Transverse colon (tissue), 4 donors: ENCODE data around the gene GRK6. TPM values are rescaled to one million over a fixed set of nuclear protein-coding genes. Genes with fewer than 3 reads are reported as not detected.

ENCODE experiments used
- DNase-seq: peaks from one replicate; pipeline ENCODE4 v3.0.0-alpha.2; 2019
- H3K27ac ChIP-seq, 4 donors: fragments of 200-600 bp; sonication (generic); 2 replicates each; pipeline ENCODE4 v1.5.1; 2016 to 2018; ENCODE audit warnings: inconsistent platforms in 4 of 4
- H3K27me3 ChIP-seq: fragments of 200-600 bp; sonication (generic); 2 replicates; pipeline ENCODE4 v1.5.1; 2017; ENCODE audit warnings: inconsistent platforms
- H3K36me3 ChIP-seq, 4 donors: fragments of 200-600 bp; sonication (generic); 2 replicates each; pipeline ENCODE4 v1.5.1; 2017 to 2019; ENCODE audit warnings: inconsistent platforms in 4 of 4
- H3K4me1 ChIP-seq, 4 donors: fragments of 200-600 bp; sonication (generic); 2 replicates each; pipeline ENCODE4 v1.5.1; 2017 to 2020; ENCODE audit warnings: inconsistent platforms in 4 of 4
- H3K4me3 ChIP-seq, 4 donors: fragments of 200-600 bp; sonication (generic); 1 replicate in 1 of 4; 2 replicates in 3 of 4; pipeline versions ENCODE4 v1.5.1 to v1.6.1; 2017 to 2019; ENCODE audit warnings: inconsistent platforms in 4 of 4
- H3K9me3 ChIP-seq, 2 donors: fragments of 200-600 bp; sonication (generic); 2 replicates each; pipeline ENCODE4 v1.5.1; 2017 to 2019; ENCODE audit warnings: inconsistent platforms in 2 of 2
- EP300 ChIP-seq: sonication (generic); formaldehyde crosslinking; IDR thresholded peaks from one replicate; pipeline ENCODE4 v1.6.1; 2017; ENCODE audit warnings: antibody characterized with exemption, low read depth
- POLR2A ChIP-seq: fragments of 450-650 bp; IDR thresholded peaks from one replicate; pipeline ENCODE4 v1.6.1; 2016; ENCODE audit warnings: antibody characterized with exemption, mild to moderate bottlenecking, moderate library complexity
- POLR2AphosphoS5 ChIP-seq, 3 donors: sonication (generic); formaldehyde crosslinking; IDR thresholded peaks; one replicate each; pipeline ENCODE4 v1.6.1; 2016; ENCODE audit warnings: antibody characterized with exemption in 3 of 3
- WGBS, 2 donors: methylation state at CpG; one replicate each; pipeline ENCODE4 v1.1.5; 2018; ENCODE audit warnings: low coverage in 1 of 2; 5-methylcytosine and 5-hydroxymethylcytosine counted together
- in situ Hi-C, 4 donors: fragments of 200-750 bp; cut with MboI; loops; one replicate each; pipeline versions ENCODE4 v1.15.0 to v1.15.1; 2017; ENCODE audit warnings: low sequenced_read_pairs in 3 of 4, low pct_ligation_motif_present in 1 of 4, low pct_unique_long_range_greater_than_20kb in 1 of 4
- intact Hi-C: fragments of 100-400 bp; cut with DNase I; formaldehyde crosslinking; loops from one replicate; pipeline ENCODE4 v1.15.1; 2023; ENCODE audit warnings: low total_unique reads
- total RNA-seq, 4 donors: library from RNA; depleted of rRNA; stranded (reverse); fragments of >200 nt; gene quantifications; one replicate each; pipeline ENCODE4 v1.1.0, GENCODE V29; 2016
- TF ChIP-seq, protein P1 (sequence below), 5 experiments: fragments of 200-600 bp in 3 of 5; fragments of 450-650 bp in 2 of 5; sonication (generic) in 3 of 5; IDR thresholded peaks; 1 replicate in 2 of 5; 2 replicates in 3 of 5; pipeline ENCODE4 v1.5.1; 2016 to 2017; ENCODE audit warnings: antibody characterized with exemption in 5 of 5, inconsistent platforms in 3 of 5, mild to moderate bottlenecking in 2 of 5, moderate library complexity in 1 of 5

GRK6 gene
- total RNA-seq, 4 donors from 2014 or later, result 21.5 to 40.5 (median 36.4) TPM

GRCh38 chr5:177450667-177451424, 24.4 kb downstream of the GRK6 start:
- H3K4me1 ChIP-seq, result peaks cover 23 to 38% (median 34%) of the 10 kb centered on the region in 4 donors
- in situ Hi-C loops (loop anchor here in 1 of 4 donors (25.0 kb wide), 1 partner anchor 139 kb away; the partner anchor contains the start of genes MXD3, PRELID1 and RAB24), intact Hi-C loops (loop anchor here (5.0 to 10.0 kb wide), 2 partner anchors 64 to 136 kb away; partner anchors contain the start of gene MXD3)

DNA sequence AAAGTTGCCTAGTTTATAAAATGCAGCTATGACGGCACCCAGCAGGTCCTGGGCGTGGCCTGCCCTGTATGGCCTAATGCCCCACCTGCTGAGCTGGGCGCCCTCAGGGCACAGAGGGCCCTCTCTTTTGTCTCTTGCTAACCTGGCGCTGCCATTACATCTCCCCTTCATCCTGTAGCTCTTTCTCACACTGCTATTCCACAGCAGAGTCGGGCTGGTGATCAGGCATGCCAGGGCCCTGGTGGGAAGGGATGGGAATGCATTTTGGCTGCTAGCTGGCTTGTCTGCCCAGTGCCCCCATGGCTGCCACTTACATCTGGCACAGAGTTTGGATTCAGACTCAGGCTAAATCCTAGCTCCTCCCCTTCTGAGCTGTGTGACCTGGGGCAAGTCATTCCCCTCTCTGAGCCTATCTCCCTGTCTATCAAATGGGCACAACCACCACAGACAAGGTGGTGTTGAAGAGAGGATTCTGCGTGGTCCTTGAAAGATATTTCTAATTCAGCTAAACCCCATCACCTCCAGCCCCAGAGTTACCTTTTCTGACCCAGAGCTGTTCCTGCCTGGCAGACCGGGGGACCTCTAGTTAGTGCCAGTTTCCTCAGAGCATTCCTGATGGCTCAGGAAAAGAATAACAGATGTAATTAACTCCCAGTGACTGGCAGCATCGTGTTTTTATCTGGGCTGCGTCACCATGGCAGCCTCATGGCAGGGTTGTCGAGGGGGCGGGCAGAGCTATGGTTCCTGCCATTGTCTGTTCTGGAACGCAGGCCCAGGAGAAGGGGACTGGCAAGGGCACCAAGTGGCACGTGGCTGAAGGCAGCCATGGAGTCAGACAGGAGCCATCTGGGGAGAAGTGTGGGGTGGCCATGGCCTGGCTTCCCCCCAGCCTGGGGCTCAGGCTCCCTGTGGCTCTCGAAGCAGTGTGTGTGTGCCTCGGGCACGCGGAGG, 26.5 kb downstream of the GRK6 start:
- in situ Hi-C loops, result loop anchor here in 1 of 4 donors (25.0 kb wide), 1 partner anchor 141 kb away; the partner anchor contains the start of genes MXD3, PRELID1 and RAB24
- Histone ChIP-seq H3K4me1 (peaks cover 12 to 30% (median 27%) of the 10 kb centered on the region in 4 donors), H3K9me3 (no peaks in the 10 kb centered on the region), H3K36me3 (no peaks in the 10 kb centered on the region), H3K4me3 (no peak overlapping the region), H3K27ac (no peak overlapping the region), H3K27me3 (peaks cover 17% of the 10 kb centered on the region)
- TF ChIP-seq POLR2A, result no peak
- TF ChIP-seq, protein P1, sequence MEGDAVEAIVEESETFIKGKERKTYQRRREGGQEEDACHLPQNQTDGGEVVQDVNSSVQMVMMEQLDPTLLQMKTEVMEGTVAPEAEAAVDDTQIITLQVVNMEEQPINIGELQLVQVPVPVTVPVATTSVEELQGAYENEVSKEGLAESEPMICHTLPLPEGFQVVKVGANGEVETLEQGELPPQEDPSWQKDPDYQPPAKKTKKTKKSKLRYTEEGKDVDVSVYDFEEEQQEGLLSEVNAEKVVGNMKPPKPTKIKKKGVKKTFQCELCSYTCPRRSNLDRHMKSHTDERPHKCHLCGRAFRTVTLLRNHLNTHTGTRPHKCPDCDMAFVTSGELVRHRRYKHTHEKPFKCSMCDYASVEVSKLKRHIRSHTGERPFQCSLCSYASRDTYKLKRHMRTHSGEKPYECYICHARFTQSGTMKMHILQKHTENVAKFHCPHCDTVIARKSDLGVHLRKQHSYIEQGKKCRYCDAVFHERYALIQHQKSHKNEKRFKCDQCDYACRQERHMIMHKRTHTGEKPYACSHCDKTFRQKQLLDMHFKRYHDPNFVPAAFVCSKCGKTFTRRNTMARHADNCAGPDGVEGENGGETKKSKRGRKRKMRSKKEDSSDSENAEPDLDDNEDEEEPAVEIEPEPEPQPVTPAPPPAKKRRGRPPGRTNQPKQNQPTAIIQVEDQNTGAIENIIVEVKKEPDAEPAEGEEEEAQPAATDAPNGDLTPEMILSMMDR (IDR thresholded peaks at IDR 0.05), result no peak
- TF ChIP-seq POLR2AphosphoS5 (IDR thresholded peaks at IDR 0.05), result no peak
- TF ChIP-seq EP300, result no peak
- intact Hi-C loops, result loop anchor here (5.0 to 10.0 kb wide), 2 partner anchors 66 to 138 kb away; partner anchors contain the start of gene MXD3
- DNase-seq, result no peak
- 86% methylated on average over 17 of the region's 17 CpGs; no CpG with 5 or more reads in 1 of the 2 donors for WGBS, 2 donors

More at GRCh38 chr5:177450667-177451424, 24.4 kb downstream of the GRK6 start:
- H3K36me3 ChIP-seq, result no peaks in the 10 kb centered on the region
- no peak overlapping the region for H3K27ac ChIP-seq
- no peaks in the 10 kb centered on the region for H3K9me3 ChIP-seq
- 90 to 100% methylated on average over 2 to 8 of the region's 10 CpGs for WGBS, 2 donors
- H3K4me3 ChIP-seq, result no peak overlapping the region
- TF ChIP-seq POLR2AphosphoS5 (IDR thresholded peaks at IDR 0.05) (no peak), EP300 (no peak), POLR2A (no peak)
- TF ChIP-seq, protein P1 (IDR thresholded peaks at IDR 0.05), result no peak
- no peak for DNase-seq
- H3K27me3 ChIP-seq, result peaks cover 23% of the 10 kb centered on the region

GRCh38 chr5:177453852-177454396, 27.4 kb downstream of the GRK6 start:
- Histone ChIP-seq H3K4me1 (peaks cover 10 to 27% (median 24%) of the 10 kb centered on the region in 4 donors), H3K9me3 (no peaks in the 10 kb centered on the region), H3K4me3 (peak overlapping the region; percentile 21 to 67 (median 56)), H3K27ac (peak overlapping the region; percentile 54 to 92 (median 80)), H3K36me3 (no peaks in the 10 kb centered on the region), H3K27me3 (peaks cover 7% of the 10 kb centered on the region)
- intact Hi-C loops (loop anchor here (2.0 to 10.0 kb wide), 3 partner anchors 51 to 139 kb away; partner anchors contain the start of gene MXD3), in situ Hi-C loops (loop anchor here in 1 of 4 donors (25.0 kb wide), 1 partner anchor 142 kb away; the partner anchor contains the start of genes MXD3, PRELID1 and RAB24)
- no peak for TF ChIP-seq EP300
- no peak for TF ChIP-seq POLR2A
- TF ChIP-seq POLR2AphosphoS5 (IDR thresholded peaks at IDR 0.05), result no peak
- TF ChIP-seq, protein P1 (IDR thresholded peaks at IDR 0.05), result no peak
- DNase-seq, result peak; percentile 38
- 7% methylated on average over 31 of the region's 31 CpGs; no CpG with 5 or more reads in 1 of the 2 donors for WGBS, 2 donors
